Daoy (cell line): ENCODE results near the gene CDK5. TPM values are rescaled to one million over a fixed set of nuclear protein-coding genes. Genes with fewer than 3 reads are reported as not detected.
"Not testable (repeated sequence)": the region's sequence is repeated elsewhere in the genome, so short reads cannot be mapped to it uniquely, and the experiment has no call there.

Experiments
- DNase-seq: peaks from one replicate; pipeline ENCODE4 v3.0.0-alpha.2; 2015; ENCODE audit warnings: low read depth
- total RNA-seq: library from RNA; depleted of rRNA; stranded (reverse); fragments of >200 nt; shearing (Covaris generic); gene quantifications from 2 replicates; pipeline ENCODE4 v1.2.3, GENCODE V29; 2014

CDK5 gene
- total RNA-seq, 1 experiment from 2014 or later = 63.8 TPM

DNA sequence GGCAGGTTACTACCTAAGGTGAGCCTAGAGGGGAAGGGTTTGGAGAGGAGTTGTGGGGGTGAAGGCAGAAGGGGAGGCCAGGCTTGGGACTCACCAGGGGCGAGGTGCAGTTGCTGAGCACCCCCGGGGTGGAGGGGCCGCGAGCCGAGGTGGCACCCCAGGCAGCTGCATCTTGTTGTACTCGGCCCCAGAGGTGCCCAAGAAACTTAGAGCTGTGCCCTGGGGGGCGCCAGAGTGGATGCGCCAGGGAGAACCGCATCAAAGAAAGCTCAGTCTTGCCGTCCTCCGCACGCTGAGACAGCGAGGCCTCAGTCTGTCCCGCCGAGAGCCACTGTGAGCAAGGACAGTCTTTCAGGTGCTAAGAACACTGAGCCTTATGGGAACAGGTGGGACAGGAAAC lies 40.8 kb downstream of the CDK5 start:
- no peak for DNase-seq

- DNase-seq = no peak
Observed at GRCh38 chr7:151016505-151016904, 41.2 kb downstream of the CDK5 start.

GRCh38 chr7:151015967-151016366 lies 41.7 kb downstream of the CDK5 start:
- no peak for DNase-seq

DNA sequence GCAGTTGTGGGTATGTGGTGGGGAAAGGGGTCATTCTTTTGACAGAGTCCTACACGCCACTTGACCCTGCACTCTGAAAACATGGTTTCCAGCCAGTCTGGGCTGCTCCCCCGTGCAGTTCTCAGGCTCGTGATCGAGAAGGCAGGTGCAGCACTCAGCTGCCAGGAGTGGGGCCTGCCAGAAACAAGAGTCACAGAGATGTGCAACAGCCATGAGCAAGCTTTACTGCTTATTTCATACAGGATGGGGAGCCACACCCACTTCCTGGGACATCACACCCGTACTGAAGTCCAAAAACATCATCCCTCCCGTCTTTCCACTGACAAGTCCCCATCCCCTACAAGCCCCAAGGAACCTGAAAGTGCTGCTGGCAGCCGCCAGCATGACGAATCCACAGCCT lies 42.7 kb downstream of the CDK5 start:
- DNase-seq = no peak

DNA sequence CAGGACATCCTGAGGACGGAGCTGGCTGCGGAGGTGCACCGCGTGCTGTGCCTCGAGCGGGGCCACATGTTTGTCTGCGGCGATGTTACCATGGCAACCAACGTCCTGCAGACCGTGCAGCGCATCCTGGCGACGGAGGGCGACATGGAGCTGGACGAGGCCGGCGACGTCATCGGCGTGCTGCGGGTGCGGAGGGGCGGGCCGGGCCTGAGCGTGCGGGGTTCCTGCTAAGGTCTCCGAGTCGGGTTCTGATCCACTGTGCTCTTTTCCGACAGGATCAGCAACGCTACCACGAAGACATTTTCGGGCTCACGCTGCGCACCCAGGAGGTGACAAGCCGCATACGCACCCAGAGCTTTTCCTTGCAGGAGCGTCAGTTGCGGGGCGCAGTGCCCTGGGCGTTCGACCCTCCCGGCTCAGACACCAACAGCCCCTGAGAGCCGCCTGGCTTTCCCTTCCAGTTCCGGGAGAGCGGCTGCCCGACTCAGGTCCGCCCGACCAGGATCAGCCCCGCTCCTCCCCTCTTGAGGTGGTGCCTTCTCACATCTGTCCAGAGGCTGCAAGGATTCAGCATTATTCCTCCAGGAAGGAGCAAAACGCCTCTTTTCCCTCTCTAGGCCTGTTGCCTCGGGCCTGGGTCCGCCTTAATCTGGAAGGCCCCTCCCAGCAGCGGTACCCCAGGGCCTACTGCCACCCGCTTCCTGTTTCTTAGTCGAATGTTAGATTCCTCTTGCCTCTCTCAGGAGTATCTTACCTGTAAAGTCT lies 43.8 kb downstream of the CDK5 start:
- peak; percentile 83 for DNase-seq

DNA sequence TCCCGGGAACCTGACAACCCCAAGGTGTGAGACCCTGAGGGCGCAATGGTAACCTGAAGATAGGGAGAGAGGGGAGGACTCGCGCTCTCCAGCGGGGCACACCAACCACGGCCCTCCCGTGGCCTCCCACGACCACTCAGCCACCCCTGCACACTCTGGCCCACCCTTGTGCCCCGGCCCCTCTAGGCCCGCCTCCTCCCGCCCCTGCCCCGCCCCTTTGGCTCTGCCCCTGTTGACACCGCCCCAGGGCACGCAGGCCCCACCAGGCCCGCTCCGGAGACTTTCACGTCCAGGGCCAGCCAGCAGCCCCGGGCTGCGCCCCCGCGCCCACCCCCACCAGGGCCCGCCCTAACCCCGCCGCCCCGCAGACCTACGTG lies 44.4 kb downstream of the CDK5 start:
- DNase-seq = no peak

DNA sequence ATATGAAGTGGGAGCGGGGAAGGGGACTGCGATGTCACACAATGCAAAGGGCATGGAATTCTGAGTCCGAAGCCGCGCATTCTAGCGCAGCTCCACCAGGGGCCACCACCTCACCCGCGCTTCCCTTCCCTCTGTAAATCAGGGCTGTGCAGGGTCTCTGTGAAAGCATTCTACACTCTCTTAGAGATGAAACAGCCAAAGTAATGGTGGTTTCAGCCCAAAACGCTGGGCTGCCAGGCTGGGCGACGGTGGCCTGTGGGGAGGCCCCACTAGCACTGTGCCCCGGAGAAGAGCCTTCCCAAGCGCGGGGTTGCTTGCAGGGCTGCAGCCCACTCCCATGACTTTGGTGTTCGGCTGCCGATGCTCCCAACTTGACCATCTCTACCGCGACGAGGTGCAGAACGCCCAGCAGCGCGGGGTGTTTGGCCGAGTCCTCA lies 44.8 kb downstream of the CDK5 start:
- DNase-seq = peak; percentile 69

GRCh38 chr7:151012031-151012692 lies 45.5 kb downstream of the CDK5 start:
- DNase-seq = no peak

DNA sequence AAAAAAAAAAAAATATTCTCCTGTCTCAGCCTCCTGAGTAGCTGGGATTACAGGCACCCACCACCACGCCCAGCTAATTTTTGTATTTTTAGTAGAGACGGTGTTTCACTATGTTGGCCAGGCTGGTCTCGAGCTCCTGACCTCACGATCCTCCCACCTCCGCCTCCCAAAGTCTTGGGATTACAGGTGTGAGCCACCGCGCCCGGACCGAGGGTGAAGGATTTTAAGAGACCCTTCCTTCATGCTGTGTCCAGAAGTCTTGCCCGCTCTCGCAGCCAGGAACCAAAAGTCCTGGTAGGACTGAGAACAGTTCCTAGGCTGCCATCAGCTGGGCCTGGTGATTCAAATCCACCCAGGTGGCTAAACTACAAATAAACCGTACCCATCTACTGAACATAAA lies 46.1 kb downstream of the CDK5 start:
- DNase-seq = not testable (repeated sequence)

GRCh38 chr7:151011097-151011409 lies 46.6 kb downstream of the CDK5 start:
- no peak for DNase-seq

- no peak for DNase-seq
Observed at GRCh38 chr7:151010307-151011096, 47.2 kb downstream of the CDK5 start.

DNA sequence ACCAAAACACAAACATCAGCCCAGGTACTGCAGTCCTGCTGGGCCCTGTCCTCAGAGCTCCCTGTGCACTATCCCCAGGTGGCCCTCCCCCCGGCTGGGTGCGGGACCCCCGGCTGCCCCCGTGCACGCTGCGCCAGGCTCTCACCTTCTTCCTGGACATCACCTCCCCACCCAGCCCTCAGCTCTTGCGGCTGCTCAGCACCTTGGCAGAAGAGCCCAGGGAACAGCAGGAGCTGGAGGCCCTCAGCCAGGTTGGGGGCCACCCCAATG lies 47.7 kb downstream of the CDK5 start:
- no peak for DNase-seq

DNA sequence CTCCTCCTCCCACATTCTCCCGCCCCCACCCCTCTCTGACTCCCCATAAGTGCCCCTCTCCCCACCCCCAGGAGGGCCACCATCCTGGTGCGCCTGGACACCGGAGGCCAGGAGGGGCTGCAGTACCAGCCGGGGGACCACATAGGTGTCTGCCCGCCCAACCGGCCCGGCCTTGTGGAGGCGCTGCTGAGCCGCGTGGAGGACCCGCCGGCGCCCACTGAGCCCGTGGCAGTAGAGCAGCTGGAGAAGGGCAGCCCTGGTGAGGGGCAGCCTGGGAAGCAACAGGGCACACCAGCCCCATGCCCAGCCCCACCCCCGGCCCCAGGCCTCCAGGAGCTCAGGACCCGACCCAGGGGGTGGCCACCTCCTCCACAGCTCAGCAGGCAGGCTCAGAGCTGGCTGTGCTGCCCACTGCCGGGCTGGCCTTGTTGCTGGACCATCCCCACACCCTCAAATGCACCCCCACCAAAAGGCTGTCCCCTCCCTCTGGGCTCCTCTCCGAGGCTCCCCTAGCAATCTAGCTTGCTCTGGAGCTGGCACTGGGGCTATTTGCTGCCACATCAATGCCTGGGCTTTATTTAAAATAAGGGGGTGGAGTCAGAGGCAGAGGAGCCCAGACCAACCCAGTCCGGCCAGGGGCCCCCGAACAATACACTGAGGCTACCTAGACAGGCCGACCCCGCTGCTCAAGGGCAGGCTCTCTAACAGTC lies 48.2 kb downstream of the CDK5 start:
- DNase-seq = no peak

GRCh38 chr7:151008511-151009323 lies 49.0 kb downstream of the CDK5 start:
- peak; percentile 54 for DNase-seq

DNA sequence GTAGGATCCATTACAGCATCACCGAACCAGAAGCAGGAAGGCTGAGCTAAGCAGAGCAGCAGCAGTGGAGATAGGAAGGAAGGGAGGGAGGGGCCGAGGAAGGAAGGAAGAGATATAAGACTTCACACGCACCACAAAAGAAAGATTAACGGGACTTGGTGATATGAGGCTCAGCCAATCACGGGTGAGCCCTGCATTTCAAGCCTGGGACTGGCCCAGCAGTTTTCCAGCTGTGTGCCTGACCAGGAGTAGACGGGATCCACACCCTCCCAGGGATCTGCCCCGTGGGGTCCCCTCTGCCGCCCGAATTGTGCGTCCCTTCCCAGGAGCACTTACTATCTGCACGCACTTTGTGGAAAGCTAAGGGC lies 49.6 kb downstream of the CDK5 start:
- no peak for DNase-seq

- no peak for DNase-seq
Observed at GRCh38 chr7:151007469-151007898, 50.2 kb downstream of the CDK5 start.

DNA sequence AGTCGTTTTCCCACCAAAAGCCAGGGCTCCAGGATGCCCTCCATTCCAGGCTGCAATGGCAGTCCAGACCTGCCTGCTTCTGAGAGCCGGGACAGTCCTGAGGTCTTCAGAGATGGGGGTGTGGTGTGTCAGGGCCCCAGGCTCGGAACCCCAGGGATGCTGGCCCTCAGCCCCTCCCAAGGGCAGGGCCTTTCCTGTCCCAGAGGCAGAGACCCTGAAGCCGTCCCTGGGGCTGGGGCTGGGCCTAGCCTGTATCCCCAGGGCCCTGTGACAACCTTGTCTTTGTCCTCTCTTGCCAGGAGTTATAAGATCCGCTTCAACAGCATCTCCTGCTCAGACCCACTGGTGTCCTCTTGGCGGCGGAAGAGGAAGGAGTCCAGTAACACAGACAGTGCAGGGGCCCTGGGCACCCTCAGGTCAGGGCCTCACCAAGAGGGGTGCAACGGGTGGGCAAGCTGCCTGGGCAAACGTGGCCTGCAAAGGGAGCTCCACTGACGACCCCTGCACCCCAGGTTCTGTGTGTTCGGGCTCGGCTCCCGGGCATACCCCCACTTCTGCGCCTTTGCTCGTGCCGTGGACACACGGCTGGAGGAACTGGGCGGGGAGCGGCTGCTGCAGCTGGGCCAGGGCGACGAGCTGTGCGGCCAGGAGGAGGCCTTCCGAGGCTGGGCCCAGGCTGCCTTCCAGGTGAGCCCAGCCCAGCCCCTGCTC lies 51.0 kb downstream of the CDK5 start:
- no peak for DNase-seq

DNA sequence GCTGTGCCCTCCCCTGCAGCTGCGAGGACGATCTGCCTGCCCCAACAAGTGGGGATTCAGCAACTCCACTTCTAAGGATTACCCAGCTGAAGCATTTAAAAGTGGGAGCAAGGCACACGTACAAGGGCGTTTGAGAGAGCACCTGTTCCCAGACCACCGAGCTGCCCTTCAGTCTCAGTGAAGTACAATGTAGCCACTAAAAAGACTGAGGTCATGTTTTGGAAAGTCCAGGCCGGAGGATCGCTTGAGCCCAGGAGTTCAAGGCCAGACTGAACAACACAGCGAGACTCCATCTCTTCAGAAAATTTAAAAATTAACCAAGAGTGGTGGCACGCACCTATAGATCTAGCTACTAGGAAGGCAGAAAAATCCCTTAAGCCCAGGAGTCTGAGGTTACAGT lies 52.1 kb downstream of the CDK5 start:
- no peak for DNase-seq
